Measurements from ENCODE around the gene SPTAN1.

DNA sequence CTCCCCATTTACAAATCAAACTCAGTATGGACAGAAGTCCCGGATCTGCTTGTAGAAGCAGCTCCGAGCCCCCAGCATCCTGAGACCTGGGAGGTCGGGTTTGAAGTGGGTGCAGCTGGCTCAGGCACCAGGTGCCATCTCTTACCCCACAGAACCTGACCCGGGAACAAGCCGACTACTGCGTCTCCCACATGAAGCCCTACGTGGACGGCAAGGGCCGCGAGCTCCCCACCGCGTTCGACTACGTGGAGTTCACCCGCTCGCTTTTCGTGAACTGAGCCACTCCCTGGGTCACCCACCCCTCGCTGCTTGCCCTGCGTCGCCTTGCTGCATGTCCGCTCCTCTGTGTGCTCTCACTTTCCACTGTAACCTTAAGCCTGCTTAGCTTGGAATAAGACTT, 80.7 kb downstream of the SPTAN1 start:
- TF ChIP-seq RFX5 (IDR thresholded peaks at IDR 0.05) (no peak), RCOR1 (IDR thresholded peaks at IDR 0.05; ENCODE audit: low read depth, low read length) (no peak), KDM1A (IDR thresholded peaks at IDR 0.05; ENCODE audit: low read depth) (no peak), BHLHE40 (IDR thresholded peaks at IDR 0.05; ENCODE audit: low read depth, low read length) (no peak), HOXB5 (CRISPR knock-in tag; IDR thresholded peaks at IDR 0.05) (no peak), POLR2AphosphoS2 (conservative IDR thresholded peaks at IDR 0.05; ENCODE audit: low read length) (no peak), POLR2A (IDR thresholded peaks at IDR 0.05; ENCODE audit: low read length) (no peak), CHD4 (IDR thresholded peaks at IDR 0.05; ENCODE audit: borderline replicate concordance) (no peak), EP300 (IDR thresholded peaks at IDR 0.05) (no peak), MAZ (IDR thresholded peaks at IDR 0.05; ENCODE audit: borderline replicate concordance, low read depth, low read length) (no peak), ZC3H11A (IDR thresholded peaks at IDR 0.05) (no peak)
- TF ChIP-seq, protein P1, sequence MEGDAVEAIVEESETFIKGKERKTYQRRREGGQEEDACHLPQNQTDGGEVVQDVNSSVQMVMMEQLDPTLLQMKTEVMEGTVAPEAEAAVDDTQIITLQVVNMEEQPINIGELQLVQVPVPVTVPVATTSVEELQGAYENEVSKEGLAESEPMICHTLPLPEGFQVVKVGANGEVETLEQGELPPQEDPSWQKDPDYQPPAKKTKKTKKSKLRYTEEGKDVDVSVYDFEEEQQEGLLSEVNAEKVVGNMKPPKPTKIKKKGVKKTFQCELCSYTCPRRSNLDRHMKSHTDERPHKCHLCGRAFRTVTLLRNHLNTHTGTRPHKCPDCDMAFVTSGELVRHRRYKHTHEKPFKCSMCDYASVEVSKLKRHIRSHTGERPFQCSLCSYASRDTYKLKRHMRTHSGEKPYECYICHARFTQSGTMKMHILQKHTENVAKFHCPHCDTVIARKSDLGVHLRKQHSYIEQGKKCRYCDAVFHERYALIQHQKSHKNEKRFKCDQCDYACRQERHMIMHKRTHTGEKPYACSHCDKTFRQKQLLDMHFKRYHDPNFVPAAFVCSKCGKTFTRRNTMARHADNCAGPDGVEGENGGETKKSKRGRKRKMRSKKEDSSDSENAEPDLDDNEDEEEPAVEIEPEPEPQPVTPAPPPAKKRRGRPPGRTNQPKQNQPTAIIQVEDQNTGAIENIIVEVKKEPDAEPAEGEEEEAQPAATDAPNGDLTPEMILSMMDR (IDR thresholded peaks at IDR 0.05) = no peak

Data from A549 (cell line).